Measurements from ENCODE around the gene LRRFIP2. TPM values are rescaled to one million over a fixed set of nuclear protein-coding genes. Genes with fewer than 3 reads are reported as not detected.

LRRFIP2 gene
- total RNA-seq, 1 donor from 2014 or later: 40.0 TPM

- no peak for DNase-seq (ENCODE audit: low spot score)
- Mint-ChIP-seq H3K27ac (ENCODE audit: unreplicated experiment) (no peak overlapping the region), H3K36me3 (ENCODE audit: low read depth, unreplicated experiment) (no peaks in the 10 kb centered on the region), H3K9me3 (ENCODE audit: unreplicated experiment) (no peaks in the 10 kb centered on the region), H3K4me1 (ENCODE audit: unreplicated experiment) (peaks cover 11% of the 10 kb centered on the region), H3K4me3 (ENCODE audit: unreplicated experiment) (no peak overlapping the region), H3K27me3 (ENCODE audit: unreplicated experiment) (no peaks in the 10 kb centered on the region)
- TF ChIP-seq CTCF (IDR thresholded peaks at IDR 0.05; ENCODE audit: unreplicated experiment): no peak
Measured at GRCh38 chr3:37130448-37130847, 43.9 kb downstream of the LRRFIP2 start.

DNA sequence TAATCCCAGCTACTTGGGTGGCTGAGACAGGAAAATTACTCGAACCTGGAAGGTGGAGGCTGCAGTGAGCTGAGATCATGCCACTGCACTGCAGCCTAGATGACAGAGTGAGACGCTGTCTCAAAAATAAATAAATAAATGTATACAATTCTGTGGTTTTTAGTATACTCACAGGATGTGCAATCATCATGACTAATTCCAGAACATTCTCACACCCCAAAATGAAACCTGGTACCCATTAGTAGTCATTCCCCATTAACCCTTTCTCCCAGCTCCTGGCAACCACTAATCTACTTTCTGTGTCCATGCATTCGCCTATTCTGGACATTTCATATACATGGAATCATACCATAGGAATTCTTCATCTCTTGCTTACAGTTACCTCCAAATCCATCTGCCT, 44.5 kb downstream of the LRRFIP2 start:
- no peak for DNase-seq (ENCODE audit: low spot score)
- H3K36me3 Mint-ChIP-seq (ENCODE audit: low read depth, unreplicated experiment): no peaks in the 10 kb centered on the region
- peaks cover 11% of the 10 kb centered on the region for H3K4me1 Mint-ChIP-seq (ENCODE audit: unreplicated experiment)
- no peak overlapping the region for H3K27ac Mint-ChIP-seq (ENCODE audit: unreplicated experiment)
- no peaks in the 10 kb centered on the region for H3K27me3 Mint-ChIP-seq (ENCODE audit: unreplicated experiment)
- TF ChIP-seq CTCF (IDR thresholded peaks at IDR 0.05; ENCODE audit: unreplicated experiment): no peak
- H3K9me3 Mint-ChIP-seq (ENCODE audit: unreplicated experiment): no peaks in the 10 kb centered on the region
- no peak overlapping the region for H3K4me3 Mint-ChIP-seq (ENCODE audit: unreplicated experiment)

DNA sequence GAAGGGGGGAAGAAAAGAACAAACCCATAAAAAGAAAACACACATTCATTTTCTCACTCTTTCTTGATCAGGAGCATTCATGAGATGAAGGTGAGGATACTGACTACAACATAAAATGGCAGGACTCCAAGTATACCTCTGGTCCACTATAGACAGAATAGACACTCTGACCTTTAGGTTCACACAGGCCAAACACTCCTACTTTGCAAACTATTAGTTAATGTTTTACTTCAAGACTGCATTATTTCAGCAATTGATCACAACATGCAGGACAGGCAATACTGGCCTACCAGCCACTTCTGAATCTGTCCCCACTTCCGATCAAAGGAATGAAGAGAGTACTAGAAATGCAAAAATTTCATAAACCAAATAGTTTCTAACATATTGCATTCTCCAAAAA, 47.0 kb downstream of the LRRFIP2 start:
- Mint-ChIP-seq H3K36me3 (ENCODE audit: low read depth, unreplicated experiment) (no peaks in the 10 kb centered on the region), H3K27me3 (ENCODE audit: unreplicated experiment) (no peaks in the 10 kb centered on the region), H3K4me1 (ENCODE audit: unreplicated experiment) (peaks cover 11% of the 10 kb centered on the region), H3K27ac (ENCODE audit: unreplicated experiment) (no peak overlapping the region), H3K4me3 (ENCODE audit: unreplicated experiment) (no peak overlapping the region), H3K9me3 (ENCODE audit: unreplicated experiment) (no peaks in the 10 kb centered on the region)
- TF ChIP-seq CTCF (IDR thresholded peaks at IDR 0.05; ENCODE audit: unreplicated experiment): no peak
- DNase-seq (ENCODE audit: low spot score): no peak

DNA sequence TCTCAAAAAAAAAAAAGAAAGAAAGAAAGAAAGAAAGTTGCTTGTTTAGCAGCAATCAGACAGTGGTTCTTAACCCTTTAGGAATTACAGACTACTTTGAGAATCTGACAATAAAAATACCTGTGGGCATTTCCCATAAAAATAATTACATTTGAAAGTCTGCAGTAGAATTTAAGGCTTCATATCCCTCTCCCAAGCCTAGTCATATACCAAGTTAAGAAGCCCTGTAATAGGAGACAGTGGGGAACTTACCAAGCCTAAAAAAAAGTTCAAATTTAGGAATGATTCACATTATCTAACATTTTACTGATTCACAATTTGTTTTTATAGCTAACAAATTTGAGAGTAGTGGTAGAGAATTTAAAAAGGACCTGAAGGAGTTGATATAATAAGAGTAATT, 47.5 kb downstream of the LRRFIP2 start:
- no peaks in the 10 kb centered on the region for H3K9me3 Mint-ChIP-seq (ENCODE audit: unreplicated experiment)
- no peaks in the 10 kb centered on the region for H3K36me3 Mint-ChIP-seq (ENCODE audit: low read depth, unreplicated experiment)
- H3K27ac Mint-ChIP-seq (ENCODE audit: unreplicated experiment): no peak overlapping the region
- peaks cover 9% of the 10 kb centered on the region for H3K4me1 Mint-ChIP-seq (ENCODE audit: unreplicated experiment)
- DNase-seq (ENCODE audit: low spot score): no peak
- no peaks in the 10 kb centered on the region for H3K27me3 Mint-ChIP-seq (ENCODE audit: unreplicated experiment)
- no peak for TF ChIP-seq CTCF (IDR thresholded peaks at IDR 0.05; ENCODE audit: unreplicated experiment)
- no peak overlapping the region for H3K4me3 Mint-ChIP-seq (ENCODE audit: unreplicated experiment)

DNA sequence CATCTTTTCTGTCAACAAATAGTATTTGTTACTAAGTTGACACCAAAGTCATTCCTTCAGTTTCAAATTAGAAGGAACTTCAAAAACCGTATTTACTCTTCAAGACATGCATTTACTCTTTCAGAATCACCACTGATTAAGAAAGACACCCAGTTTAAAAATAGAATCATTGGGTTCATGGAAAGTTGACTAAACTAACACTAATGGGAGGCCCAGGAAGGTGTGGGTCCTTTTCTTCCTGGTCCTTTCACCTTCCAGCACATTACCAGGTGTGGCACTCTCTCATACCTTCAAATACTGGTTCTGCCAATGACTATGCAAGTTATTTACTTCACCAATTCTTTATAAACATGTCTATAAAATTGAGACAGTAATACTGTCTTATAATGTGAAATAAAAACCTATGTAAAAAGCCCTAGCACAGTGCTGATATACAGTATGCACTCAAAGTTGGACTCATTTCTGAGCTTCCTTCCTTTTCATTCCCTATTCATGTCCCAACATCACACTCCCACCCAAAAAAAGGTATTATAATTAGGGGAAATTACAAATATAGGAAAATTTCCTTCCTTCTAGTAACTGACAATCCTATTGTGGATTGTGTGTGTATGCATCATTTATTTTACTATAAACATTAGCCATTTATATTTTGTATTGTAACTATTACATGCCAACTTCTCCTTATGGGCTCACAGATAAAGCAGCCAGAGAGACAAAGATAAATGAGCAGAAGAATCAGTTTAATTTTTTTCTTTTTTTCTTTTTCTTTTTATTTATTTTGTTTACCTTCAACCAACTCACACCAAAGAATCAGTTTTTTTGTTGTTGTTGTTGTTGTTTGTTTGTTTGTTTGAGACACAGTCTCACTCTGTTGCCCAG, 48.9 kb downstream of the LRRFIP2 start:
- Mint-ChIP-seq H3K36me3 (ENCODE audit: low read depth, unreplicated experiment) (peaks cover 4% of the 10 kb centered on the region), H3K4me1 (ENCODE audit: unreplicated experiment) (no peaks in the 10 kb centered on the region), H3K9me3 (ENCODE audit: unreplicated experiment) (no peaks in the 10 kb centered on the region), H3K27me3 (ENCODE audit: unreplicated experiment) (no peaks in the 10 kb centered on the region), H3K4me3 (ENCODE audit: unreplicated experiment) (no peak overlapping the region), H3K27ac (ENCODE audit: unreplicated experiment) (no peak overlapping the region)
- DNase-seq (ENCODE audit: low spot score): no peak
- TF ChIP-seq CTCF (IDR thresholded peaks at IDR 0.05; ENCODE audit: unreplicated experiment): no peak
